GM19372 (cell line): ENCODE results near the gene PNPLA7.

Experiments
- ATAC-seq: cut with Tn5 transposase; IDR thresholded peaks from one replicate; pipeline ENCODE4 v1.9.1; 2021; ENCODE audit warnings: mild to moderate bottlenecking, low read depth, moderate library complexity; ENCODE audit not compliant: unreplicated experiment

Gene PNPLA7

DNA sequence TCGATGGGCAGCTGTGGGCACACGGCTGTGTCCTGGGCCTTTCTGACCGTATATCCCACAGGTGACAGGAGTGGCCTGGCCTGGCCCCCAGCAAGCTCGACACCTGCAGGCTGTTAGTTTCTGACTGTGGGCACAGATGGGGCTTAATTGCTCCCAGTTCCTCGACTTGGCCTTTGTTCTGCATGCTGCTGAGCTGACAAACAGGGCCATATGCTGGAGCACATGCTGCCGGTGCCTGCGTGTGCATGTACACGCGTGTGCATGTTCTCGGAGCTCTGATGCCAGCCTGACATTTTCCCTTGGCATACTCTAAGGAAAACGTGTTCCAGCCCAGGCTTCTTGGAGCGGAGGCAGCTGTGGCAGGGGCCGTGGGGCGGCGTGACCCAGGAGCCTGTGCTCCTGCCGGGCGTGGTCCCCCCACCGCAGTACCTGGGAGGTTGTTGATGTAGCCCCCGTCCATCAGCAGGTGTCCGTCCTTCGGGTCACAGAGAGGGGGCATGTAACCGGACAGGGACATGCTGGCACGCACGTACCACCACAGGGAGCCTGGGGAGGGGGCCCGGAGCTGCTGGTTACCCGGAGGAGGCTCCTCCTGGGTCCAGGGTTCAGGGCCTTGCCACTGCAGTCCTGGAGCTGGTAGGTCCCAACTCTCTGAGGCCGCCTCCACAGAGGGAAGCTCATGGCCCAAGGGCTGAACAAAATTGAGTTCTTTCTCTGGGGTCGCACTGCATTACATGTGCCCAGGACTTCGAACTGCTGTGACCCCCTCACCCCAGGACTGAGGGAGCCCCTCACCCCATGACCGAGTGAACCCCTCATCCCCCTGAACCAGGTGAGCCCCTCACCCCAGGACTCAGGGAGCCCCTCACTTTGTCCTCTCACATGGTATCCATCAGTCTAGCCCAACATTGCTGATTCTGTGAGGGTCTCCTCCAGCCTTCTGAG lies 86.9 kb downstream of the PNPLA7 start:
- ATAC-seq, result no peak

- ATAC-seq, result no peak
These were observed 87.7 kb downstream of the PNPLA7 start for GRCh38 chr9:137462396-137462985.

DNA sequence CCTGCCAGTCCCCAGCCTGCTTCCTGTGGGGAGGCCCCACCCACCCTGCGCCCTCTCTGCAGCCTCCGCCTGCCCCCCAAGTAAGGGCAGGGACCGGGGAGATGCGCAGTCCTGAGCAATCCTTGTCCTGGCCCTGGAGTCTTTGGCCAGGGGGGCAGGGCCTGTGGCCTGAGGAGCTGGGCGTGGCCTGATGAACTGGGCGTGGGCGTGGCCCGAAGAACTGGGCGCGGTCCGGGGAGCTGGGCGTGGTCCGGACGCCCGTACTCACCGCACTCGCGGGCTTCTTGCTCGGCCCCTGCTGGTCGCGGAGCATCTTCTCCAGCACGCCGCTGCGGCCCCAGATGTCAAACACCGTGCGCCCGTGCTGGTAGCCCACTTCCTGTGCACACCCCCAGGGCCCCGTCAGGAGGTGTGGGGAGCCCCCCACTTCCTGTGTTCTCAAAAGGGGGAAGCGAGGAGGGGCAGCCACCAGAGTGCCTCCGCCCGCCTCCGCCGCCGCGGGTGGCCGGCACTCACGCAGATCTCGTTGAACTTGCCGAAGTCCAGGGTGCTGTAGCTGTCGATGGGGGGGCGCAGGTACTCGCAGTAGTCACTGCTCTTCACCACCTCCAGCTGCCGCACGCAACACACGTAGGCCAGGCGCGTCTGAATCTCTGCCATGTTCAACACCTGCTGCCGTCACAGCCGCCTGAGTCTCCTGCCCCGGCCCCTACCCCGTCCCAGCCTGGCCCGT lies 88.4 kb downstream of the PNPLA7 start:
- ATAC-seq, result no peak

GRCh38 chr9:137461316-137461662 lies 88.9 kb downstream of the PNPLA7 start:
- ATAC-seq, result no peak

- no peak for ATAC-seq
These were observed 89.6 kb downstream of the PNPLA7 start for GRCh38 chr9:137460363-137461315.

GRCh38 chr9:137459601-137460362 lies 90.4 kb downstream of the PNPLA7 start:
- ATAC-seq, result no peak

DNA sequence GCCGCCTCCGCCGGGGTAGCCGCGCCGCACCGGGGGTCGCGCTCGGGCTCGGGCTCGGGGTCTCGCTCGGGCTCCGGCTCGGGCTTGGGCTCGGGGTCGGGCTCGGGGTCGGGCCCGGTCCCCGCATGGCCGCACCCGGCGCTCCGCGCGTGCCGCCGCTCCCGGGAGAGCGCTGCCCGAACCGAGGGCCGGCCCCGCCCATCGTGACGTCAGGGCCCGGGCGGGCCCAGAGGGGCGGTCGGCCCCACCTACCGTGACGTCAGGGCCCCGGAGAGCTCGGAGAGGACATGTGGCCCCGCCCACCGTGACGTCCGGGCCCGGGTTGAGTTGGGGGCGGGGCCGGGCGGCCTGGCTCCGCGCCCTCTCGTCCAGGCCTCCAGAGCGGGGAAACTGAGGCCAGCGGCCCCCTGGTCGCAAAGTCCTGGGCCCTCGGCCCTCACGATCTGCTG lies 91.0 kb downstream of the PNPLA7 start, which contains the start of gene NSMF:
NSMF (minus strand) TSS at position 183 of the 449 bp plus-strand sequence. CDS start 232 bp downstream, outside the sequence.
- ATAC-seq, result peak; percentile 68

DNA sequence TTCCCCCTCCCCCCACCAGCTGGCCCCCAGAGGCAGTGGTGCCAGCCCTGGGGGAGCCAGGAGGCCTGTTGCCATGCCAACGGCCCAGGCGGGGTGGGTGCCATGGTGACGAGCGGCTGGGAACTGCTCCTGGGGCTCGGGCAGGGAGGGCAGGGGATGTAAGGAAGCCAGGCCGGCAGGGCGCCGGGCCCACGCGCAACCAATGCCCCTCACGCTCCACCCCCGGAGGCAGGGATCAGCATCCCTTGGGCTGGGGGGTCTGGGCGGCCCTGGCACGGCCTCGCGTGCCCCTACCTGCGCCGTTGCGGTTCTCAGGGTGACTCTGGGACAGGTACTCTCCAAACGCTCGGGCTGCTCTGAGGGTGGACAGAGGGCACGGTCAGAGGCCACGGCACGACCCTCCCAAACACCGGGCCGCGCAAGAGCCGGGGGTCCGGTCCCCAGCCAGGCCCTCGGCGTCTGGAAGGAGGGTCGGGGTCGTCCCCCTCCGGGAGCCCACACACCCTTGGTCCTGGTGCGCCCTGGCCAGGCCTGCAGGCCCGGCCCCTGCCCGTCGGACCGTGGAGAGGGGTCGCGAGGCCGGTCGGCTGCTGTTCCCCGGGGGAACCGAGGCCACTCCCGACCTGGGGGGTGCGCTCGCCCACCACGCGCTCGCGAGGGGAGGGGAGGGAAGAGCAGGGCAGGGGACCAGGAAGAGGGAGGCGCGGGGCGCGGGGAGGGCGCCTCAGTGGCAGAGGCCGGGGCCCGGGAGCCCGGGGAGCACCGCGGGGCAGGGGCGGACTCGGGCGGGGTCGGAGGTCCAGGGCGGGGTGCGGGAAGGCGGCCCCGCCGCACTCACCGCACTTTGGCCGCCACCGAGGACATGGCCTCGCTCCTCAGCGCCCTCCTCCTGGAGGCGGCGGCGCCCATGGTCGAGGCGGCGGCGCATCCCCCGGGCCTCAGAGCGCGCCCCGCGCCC lies 91.7 kb downstream of the PNPLA7 start:
- peak; percentile 7 for ATAC-seq

DNA sequence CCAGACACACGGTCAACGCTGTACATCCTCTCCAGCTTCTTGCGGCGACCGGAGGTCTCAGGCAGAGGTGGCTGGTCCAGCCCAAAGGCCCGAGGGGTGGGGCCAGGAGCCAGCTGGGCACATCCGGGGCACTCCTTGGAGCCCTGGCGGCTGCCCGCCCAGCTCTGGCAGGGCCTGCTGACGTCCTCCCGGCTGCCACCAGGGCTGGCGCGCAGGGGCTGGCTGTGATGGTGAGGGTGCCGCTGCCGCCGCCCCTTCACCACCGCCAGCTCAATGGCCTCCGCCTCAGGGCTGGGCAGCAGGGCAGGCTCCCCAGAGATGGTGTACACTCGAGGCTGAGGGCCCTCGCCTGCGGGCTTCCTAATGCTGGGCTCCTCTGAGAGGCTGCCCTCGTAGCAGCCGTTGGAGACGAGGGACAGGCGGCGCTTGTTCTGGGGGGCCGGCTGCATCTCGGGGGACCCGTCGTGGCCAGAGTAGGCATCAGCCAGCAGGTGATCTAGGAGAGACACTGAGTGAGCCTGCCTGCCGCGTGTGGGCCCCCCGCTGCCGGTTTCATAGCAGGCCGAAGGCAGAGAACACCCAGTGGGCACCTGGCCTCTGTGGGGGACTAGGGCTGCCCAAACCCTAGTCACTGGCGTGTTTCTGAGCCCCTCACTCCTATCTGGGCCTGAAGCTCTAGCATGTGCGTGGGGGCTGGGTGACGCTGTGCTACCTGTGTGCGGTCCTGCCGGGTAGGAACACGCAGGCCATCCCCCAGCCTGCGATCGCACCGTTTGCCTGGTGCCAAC lies 92.6 kb downstream of the PNPLA7 start:
- no peak for ATAC-seq

- no peak for ATAC-seq
These were observed 93.3 kb downstream of the PNPLA7 start for GRCh38 chr9:137456864-137457405.

GRCh38 chr9:137456061-137456863 lies 93.9 kb downstream of the PNPLA7 start:
- ATAC-seq, result no peak

- no peak for ATAC-seq
These were observed 94.7 kb downstream of the PNPLA7 start for GRCh38 chr9:137455359-137455991.

GRCh38 chr9:137454597-137455358 lies 95.4 kb downstream of the PNPLA7 start:
- no peak for ATAC-seq

- ATAC-seq, result no peak
These were observed 96.0 kb downstream of the PNPLA7 start for GRCh38 chr9:137454145-137454596.

DNA sequence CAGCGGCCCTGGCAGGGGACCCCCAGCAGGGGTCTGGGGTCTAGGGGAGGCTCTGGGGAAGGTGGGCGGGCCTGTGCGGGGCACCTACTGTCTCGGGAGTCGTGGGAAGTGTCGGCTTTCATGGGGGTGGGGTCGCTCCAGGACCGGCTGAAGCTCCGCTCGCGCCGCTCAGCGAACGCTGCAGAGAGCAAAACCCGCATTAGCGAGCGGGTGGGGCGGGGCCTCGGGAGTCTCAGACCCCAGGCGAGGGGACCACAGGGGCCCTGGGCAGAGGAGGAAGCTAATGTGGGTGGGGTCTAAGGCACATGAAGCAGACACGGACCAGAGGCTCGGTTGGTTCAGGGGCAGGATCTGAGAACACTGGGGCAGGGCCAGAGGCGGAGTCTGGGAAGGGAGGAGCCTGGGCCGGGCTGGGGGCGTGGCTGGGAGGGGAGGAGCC lies 96.5 kb downstream of the PNPLA7 start:
- no peak for ATAC-seq
